HG03521 (cell line): ENCODE data around the gene PTPDC1.
"Not testable (repeated sequence)": the region's sequence is repeated elsewhere in the genome, so short reads cannot be mapped to it uniquely, and the experiment has no call there.

Source experiments
- ATAC-seq: cut with Tn5 transposase; IDR thresholded peaks from one replicate; pipeline ENCODE4 v1.9.1; 2021; ENCODE audit warnings: mild to moderate bottlenecking, moderate library complexity; ENCODE audit not compliant: unreplicated experiment

PTPDC1 gene

DNA sequence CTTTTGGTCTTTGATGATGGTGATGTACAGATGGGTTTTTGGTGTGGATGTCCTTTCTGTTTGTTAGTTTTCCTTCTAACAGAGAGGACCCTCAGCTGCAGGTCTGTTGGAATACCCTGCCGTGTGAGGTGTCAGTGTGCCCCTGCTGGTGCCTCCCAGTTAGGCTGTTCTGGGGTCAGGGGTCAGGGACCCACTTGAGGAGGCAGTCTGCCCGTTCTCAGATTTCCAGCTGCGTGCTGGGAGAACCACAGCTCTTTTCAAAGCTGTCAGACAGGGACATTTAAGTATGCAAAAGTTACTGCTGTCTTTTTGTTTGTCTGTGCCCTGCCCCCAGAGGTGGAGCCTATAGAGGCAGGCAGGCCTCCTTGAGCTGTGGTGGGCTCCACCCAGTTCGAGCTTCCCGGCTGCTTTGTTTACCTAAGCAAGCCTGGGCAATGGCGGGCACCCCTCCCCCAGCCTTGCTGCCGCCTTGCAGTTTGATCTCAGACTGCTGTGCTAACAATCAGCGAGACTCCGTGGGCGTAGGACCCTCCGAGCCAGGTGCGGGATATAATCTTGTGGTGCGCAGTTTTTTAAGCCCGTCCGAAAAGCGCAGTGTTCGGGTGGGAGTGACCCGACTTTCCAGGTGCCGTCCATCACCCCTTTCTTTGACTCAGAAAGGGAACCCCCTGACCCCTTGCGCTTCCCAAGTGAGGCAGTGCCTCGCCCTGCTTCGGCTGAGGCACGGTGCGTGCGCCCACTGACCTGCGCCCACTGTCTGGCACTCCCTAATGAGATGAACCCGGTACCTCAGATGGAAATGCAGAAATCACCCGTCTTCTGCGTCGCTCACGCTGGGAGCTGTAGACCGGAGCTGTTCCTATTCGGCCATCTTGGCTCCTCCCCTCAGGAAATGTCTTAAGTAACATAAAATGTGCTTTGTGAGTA lies 10.2 kb downstream of the PTPDC1 start:
- ATAC-seq: not testable (repeated sequence)

DNA sequence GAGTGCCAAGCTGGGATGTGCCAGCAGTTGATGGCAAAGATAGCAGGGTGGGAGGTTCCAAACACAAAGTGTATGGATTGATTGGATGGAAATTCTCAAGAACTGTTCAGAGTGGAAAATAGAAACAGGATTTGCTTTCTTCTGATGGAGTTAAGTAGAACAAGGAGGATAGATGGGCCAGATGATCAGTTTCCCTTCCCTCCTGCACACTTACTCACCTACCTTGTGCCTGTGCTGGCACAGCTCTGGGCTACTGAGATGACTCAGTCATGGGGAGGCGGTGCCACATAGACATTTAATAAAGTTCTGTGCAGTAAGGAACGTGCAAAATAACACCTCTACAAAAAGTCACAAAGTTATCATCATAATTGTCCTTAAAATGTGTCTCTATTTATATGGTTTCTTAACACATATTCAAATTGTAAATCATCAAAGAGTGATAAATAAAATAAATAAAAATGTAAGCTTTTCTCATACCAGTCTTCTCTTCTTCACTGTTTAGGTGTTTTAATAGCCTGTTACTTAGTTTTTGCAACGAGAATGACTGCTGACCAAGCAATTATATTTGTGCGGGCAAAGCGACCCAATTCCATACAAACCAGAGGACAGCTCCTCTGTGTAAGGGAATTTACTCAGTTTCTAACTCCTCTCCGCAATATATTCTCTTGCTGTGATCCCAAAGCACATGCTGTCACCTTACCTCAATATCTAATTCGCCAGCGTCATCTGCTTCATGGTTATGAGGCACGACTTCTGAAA lies 12.7 kb downstream of the PTPDC1 start:
- ATAC-seq: no peak

DNA sequence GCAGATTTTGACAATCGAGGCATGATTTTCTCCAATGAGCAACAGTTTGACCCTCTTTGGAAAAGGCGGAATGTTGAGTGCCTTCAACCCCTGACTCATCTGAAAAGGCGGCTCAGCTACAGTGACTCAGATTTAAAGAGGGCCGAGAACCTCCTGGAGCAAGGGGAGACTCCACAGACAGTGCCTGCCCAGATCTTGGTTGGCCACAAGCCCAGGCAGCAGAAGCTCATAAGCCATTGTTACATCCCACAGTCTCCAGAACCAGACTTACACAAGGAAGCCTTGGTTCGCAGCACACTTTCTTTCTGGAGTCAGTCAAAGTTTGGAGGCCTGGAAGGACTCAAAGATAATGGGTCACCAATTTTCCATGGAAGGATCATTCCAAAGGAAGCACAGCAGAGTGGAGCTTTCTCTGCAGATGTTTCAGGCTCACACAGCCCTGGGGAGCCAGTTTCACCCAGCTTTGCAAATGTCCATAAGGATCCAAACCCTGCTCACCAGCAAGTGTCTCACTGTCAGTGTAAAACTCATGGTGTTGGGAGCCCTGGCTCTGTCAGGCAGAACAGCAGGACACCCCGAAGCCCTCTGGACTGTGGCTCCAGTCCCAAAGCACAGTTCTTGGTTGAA lies 13.6 kb downstream of the PTPDC1 start:
- ATAC-seq: no peak

DNA sequence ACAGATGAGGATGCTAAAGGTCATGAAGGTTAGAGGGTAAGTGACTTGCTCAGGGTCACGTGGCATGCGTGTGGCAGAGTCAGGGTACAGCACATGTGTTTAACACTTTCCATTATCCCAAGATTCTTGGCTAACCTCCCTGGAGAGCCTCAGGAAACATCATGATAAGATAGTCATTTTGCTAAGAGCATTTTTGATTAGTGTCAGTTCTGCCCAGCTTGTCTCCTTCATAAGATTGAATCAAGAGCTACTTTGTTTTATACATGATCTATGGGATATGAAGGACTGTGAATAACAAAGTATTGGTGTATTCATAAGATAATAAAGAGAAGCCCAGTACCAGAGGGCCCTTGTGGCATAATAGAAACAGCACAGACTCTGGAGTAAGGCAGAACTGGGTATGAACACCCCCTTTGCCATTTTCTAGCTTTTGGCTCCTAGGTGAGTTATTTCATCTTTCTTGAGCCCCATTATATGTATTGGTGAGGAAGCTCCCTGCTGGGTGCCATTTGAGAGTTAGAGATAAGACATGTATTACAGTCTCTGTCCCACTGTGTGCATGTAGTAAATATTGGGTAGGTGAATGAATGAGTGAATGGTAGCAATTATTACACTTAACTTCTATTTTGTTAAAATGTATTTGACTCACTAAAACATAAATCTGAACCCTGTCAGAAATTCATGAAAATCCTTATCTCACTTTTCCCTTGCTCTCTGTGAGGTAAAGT lies 16.1 kb downstream of the PTPDC1 start:
- ATAC-seq: no peak

DNA sequence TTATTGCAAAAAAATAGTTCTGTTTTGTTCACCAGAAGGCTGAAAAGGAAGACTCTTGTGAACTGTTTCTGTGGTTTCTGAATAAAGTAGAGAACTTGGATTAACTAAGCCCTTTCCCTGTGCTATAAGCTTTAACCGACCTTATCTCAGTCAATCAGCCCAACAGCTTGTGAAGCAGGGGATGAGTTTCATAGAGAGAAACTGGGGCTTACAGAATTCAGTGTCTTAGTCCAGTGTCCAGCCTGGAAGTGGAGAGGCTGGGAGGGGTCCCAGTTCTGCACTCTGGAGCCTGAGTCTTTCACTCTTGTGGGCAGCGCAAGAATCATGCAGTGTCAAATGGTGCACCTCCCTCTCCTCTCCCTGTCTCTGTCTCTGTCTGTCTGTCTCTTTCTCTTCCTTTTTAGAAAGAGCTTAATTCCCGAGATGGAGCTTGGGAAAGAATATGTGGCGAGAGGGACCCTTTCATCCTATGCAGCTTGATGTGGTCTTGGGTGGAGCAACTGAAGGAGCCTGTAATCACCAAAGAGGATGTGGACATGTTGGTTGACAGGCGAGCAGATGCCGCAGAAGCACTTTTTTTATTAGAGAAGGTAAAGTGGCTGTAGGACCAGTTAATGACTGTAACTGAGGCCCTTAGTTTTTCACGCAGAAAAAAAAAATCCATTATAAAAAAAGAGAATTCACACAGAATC lies 17.0 kb downstream of the PTPDC1 start:
- no peak for ATAC-seq

DNA sequence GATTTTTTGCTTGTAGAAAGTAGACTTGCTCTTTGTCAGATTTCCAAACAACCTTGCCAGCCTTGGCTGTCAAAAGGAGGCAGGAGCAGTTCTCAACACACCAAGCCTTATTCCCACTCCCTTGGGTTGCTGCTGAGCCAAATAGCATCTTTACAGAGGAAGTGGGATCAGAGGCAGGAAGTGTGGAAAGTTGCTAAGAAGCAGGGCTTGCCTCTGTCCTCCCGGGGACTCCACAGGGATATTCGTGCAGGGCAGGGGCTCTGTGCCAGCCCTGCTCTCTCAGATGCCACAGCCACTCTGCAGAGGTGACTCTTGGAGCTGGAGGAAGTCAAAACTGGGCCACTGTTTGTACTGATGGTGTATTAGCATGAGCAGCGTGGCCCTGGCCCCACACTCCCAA lies 24.3 kb downstream of the PTPDC1 start:
- ATAC-seq: no peak

DNA sequence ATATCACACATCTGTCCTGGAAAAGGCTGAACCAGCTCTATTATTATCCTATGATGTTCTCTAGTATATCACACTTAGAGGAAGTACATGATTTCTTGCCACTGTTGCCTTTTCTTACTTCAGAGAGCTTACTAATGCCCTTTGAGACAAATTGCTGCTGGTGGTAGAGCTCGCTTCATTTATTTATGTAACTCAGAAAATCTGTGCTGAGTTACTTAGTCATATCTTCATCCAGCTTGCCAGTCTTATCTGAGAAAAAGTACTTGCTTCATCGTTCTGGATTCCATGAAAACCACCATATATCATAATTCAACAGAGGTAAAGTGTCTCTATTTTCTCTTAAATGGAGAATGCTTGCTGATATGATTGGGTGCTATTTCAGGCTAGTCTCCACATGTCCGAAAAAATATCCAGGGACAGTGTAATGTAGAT lies 26.6 kb downstream of the PTPDC1 start:
- ATAC-seq: no peak

DNA sequence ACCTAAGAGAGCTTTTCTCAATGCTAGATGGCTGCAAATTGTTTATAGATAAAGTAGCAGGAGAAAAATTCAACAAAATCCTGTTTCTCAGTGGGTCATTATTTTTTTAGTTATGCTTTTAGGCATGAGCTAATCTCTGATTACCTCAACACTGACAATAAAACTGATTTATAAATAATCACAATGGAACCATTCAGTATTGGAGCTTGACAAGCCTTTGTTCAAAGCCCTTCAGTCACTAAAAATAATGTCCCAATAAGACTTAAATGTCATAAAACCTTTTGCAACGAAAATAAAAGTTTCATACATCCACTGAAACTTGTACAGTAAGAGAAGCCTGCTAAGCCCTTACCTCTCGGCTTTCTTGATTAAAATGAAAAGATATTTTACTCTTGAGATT lies 27.2 kb downstream of the PTPDC1 start:
- no peak for ATAC-seq

DNA sequence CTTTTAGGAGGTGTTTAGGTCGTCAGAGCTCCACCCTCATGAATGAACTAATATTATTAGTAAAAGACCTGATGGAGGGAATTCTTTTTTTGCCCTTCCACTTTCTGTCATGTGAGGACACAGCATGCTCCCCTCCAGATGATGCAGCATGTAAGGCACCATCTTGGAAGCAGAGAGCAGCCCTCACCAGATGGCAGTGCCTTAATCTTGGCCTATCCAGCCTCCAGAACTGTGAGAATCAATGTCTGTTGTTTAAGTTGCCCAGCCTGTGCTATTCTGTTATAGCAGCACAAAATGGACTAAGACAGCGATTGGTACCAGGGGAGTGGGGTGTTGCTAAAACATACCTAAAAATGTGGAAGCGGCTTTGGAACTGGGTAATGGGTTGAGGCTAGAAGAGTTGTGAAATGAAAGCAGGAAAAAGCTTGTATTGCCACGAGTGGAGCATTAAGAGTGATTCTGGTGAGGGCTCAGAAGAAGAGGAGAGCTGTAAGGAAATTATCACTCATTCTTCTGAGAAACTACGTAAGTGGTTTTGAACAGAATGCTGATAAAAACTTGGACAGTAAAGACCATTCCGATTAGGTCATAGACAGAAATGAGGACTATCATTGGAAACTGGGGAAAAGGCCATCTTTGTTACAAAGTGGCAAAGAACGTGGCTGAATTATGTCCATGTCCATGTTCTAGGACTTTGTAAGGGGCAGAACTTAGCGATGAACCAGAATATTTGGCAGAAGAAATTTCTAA lies 28.6 kb downstream of the PTPDC1 start:
- no peak for ATAC-seq

DNA sequence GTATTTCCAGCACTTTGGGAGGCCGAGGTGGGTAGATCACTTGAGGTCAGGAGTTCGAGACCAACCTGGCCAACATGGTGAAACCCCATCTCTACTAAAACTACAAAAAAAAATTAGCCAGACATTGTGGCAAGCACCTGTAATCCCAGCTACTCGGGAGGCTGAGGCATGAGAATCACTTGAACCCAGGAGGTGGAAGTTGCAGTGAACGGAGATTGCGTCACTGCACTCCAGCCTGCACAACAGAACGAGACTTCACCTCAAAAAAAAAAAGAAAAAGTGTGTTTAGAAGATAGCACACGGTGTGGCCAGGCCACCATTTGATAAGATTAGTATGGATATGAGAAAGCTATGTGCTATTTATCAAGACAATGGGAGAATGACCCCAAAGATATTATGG lies 35.8 kb downstream of the PTPDC1 start:
- not testable (repeated sequence) for ATAC-seq

DNA sequence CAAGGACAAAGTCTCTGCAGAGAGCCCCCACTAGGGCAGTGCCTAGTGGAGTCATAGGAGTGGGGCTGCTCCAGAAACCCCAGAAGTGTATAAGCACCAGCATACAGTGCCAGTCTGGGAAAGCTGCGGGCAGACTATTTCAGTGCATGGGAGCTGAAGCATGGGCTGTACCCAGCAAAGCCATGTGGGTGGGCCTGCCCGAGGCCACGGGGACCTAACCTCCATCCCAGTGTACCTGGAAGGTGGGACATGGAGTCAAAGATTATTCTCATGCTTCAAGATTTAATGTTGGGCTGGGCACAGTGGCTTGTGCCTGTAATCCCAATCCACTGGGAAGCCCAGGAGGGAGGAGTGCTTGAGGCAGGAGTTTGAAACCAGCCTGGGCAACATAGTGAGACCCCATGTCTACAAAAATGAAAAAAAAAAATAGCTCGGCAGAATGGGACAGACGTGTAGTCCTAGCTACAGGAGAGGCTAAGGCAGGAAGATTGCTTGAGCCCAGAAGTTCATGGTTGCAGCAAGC lies 36.7 kb downstream of the PTPDC1 start:
- ATAC-seq: no peak

DNA sequence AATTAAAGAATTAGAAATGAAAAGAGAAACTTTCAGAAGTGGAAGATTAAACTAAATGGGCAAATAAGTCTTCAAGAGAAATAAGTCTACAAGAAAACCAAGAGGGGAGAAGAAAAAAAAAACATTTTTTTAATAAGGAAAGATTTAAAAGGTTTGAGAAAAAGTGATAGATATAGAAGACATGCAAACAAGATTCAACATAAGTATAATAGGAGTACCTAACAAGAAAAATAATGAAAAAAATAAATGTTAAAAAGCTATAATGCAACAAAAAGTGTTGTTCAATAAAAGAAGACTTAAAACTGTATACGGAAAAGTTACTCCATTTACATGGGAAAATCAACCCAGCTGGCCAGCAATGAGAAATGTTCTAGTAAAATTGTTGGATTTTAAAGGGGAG lies 42.6 kb downstream of the PTPDC1 start:
- no peak for ATAC-seq

DNA sequence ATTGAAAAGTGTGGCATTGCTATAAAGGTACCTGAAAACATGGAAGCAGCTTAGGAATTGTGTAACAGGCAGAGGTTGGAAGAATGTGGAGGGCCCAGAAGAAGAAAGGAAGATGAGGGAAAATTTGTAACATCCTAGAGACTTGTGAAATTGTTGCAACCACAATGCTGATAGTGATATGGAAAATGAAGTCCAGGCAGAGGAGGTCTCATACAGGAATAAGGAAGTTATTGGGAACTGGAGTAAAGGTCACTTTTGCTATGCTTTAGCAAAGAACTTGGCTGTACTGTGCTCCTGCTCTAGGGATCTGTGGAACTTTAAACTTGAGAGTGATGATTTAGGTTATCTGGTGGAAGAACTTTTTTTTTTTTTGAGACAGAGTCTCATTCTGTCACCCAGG lies 43.5 kb downstream of the PTPDC1 start:
- ATAC-seq: no peak

DNA sequence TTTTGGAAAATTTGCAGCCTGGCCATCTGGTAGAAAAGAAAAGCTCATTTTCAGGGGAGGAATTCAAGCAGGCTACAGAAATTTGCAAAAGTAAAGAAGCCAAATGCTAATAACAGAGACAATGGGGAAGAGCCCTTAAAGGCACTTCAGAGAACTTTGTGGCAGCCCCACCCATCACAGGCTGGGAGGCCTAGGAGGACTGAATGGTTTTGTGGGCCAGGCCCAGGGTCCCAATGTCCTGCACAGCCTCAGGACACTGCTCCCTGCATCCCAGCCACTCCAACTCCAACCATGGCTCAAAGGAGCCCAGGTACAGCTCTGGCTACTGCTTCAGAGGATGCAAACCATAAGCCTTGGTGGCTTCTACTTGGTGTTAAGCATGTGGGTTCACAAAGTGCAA lies 44.3 kb downstream of the PTPDC1 start:
- ATAC-seq: no peak

DNA sequence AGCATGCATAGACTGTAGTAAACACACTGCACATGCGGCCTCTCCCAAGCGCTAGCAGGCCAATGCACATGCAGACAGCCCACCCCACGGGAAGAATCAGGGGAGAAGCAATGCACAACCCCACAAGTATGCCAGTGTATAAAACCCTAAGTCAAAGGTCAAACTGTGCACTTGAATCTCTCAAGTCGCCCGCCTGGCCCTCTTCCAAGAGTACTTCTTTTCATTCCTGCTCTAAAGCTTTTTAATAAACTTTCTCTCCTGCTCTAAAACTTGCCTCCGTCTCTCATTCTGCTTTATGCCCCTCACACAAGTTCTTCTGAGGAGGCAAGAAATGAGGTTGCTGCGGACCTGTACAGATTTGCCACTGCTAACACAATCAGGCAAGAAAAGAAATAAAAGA lies 50.4 kb downstream of the PTPDC1 start:
- no peak for ATAC-seq

DNA sequence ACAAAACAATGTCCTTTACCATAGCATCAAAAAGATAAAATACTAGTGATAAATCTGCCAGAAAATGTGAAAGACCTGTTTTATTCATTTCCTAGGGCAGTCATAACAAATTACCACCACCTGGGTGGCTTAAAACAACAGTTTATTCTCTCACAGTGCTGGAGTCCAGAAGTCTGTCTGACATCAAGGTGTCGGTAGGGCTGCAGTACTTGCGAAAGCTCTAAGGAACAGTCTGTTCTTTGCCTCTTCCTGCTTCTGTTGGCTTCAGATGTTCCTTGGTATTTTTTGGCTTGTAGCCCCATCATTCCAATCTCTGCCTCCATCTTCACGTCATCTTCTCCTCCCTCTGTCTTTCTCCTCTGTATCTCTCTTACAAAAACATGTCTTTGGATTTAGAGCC lies 51.0 kb downstream of the PTPDC1 start:
- no peak for ATAC-seq

DNA sequence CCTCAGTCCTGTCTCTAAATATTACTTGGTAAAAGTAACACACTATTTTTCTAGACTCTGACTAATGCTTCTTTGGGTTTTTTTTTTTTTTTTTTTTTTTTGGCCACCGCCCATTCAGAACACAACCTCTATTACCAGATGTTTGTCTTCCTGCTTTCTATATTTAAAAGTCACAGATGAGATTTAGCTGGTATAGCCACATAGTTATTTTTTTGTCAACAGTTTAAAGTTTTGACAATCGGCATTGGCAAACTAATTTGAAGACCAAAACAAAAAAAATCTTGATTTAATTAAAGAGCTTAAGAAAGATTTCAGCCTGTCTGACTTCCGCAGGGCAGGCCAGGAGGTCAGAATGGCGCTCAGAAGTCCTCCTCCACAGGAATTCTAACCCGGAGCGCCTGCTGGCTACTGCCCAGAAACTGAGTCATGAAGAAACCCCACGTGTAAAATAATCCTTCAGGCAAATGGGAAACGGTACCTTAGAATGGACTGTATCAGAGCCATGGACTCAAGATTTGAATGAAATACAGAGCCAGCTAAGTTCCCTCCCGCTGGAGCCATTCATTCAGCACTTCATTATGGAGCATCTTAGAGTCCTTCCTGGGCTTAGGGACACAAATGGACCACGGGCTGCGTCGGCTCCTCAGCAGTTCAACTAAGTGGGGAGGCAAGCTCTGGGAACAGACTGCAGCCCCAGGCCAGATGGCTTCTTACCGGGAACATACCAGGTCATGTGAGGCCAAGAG lies 55.6 kb downstream of the PTPDC1 start:
- no peak for ATAC-seq

DNA sequence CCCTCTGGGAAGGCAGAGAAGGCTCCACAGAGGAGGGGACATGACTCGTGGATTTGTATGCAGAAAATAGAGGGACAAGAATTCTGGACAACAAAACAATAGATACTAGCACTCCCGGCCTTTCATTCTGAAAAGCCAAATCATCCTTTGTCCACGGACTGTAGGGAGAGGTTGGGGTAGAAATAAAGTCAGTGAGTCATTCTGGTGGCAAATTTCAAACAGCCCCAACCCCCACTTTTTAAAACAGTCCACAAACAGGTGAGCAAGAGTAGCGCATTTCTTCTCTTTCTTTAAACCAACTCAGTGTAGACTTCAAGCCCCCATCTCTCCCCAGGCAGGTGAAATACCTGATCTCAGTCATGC lies 56.1 kb downstream of the PTPDC1 start:
- no peak for ATAC-seq
